Measurements from ENCODE around the gene EEA1. TPM values are rescaled to one million over a fixed set of nuclear protein-coding genes. Genes with fewer than 3 reads are reported as not detected.

Gene EEA1
- total and polyA plus RNA-seq, 2 of the 4 experiments (the other 2 are of a cell fraction), result 4.6 to 12.5 TPM

DNA sequence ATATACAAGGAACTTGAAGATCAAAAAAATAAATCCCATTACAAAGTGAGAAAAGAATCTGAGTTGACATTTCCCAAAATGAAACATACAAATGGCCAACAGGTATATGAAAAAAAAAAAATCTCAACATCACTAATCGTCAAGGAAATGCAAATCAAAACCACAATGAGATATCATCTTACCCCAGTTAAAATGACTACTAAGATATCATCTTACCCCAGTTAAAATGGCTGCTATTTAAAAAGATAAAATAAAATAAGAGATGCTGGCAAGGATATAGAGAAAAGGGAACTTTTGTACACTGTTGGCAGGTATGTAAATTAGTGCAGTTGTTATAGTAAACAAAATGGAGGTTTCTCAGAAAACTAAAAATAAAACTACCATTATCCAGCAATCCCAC is 181.9 kb downstream of the EEA1 start:
- ChIA-PET CTCF (no interaction called here), POLR2A (ENCODE audit: unreplicated experiment) (no interaction called here)
- no peak overlapping the region for H2AK9ac ChIP-seq (replicated peaks; ENCODE audit: low read depth, low read length, poor library complexity)
- no peaks in the 10 kb centered on the region for H3K79me1 ChIP-seq (ENCODE audit: low read depth in 1 of 2, low read length in 2 of 2)
- no peaks in the 10 kb centered on the region for H3K27me3 ChIP-seq (ENCODE audit: control insufficient read depth, insufficient read depth, low read length)
- H3K9me1 ChIP-seq (ENCODE audit: insufficient read depth, low read length), result 0 out of 2 replicates have a peak, but pooled peaks cover 2% of the 10 kb centered on the region
- no peak overlapping the region for H3K27ac ChIP-seq (ENCODE audit: insufficient read depth, low read length)
- no peak overlapping the region for H3K9ac ChIP-seq (ENCODE audit: low read depth, low read length)
- H2AFZ ChIP-seq (replicated peaks; ENCODE audit: low read length, poor library complexity), result no peak overlapping the region
- DNase-seq (no peak), ATAC-seq (ENCODE audit: low read depth) (no peak)
- no peak overlapping the region for H3K18ac ChIP-seq (ENCODE audit: low read depth, low read length)
- H3K4ac ChIP-seq (ENCODE audit: low read depth, low read length), result no peak overlapping the region
- intact Hi-C loops (cut with micrococcal nuclease), result no loop called here
- H3K4me3 ChIP-seq (ENCODE audit: insufficient read depth, low read depth, low read length), result no peak overlapping the region
- H3K36me3 ChIP-seq (ENCODE audit: control insufficient read depth, insufficient read depth, low read length), result no peaks in the 10 kb centered on the region
- H4K91ac ChIP-seq (ENCODE audit: insufficient read depth, low read depth, low read length), result no peak overlapping the region
- no peak overlapping the region for H2BK15ac ChIP-seq (ENCODE audit: low read depth, low read length)
- no peak overlapping the region for H2BK5ac ChIP-seq (ENCODE audit: low read depth, low read length, poor library complexity, severe bottlenecking)
- no peaks in the 10 kb centered on the region for H3K9me3 ChIP-seq (ENCODE audit: control insufficient read depth, insufficient read depth, low read length)
- no peak overlapping the region for H2BK120ac ChIP-seq (ENCODE audit: low read depth, low read length)
- no peak overlapping the region for H4K8ac ChIP-seq (ENCODE audit: low read depth in 2 of 2, low read length in 2 of 2)
- peaks cover 3% of the 10 kb centered on the region; the same call in 1 of the 2 replicates for H3K4me1 ChIP-seq (ENCODE audit: control insufficient read depth, insufficient read depth, low read length)
- no peak overlapping the region for H3K23ac ChIP-seq (ENCODE audit: low read depth, low read length)
- in situ Hi-C loops (cut with MboI; ENCODE audit: low sequenced_read_pairs), result no loop called here
- no TSS peak for BruUV-seq (replicated peaks)
- H2BK20ac ChIP-seq (ENCODE audit: low read depth, low read length), result no peak overlapping the region
- no peak overlapping the region for H3K56ac ChIP-seq (ENCODE audit: extremely low read depth, insufficient read depth, low read length)
- H2AK5ac ChIP-seq (ENCODE audit: low read depth, low read length), result no peak overlapping the region
- TF ChIP-seq BHLHE40 (IDR thresholded peaks at IDR 0.05; ENCODE audit: low read depth, low read length) (no peak), CHD1 (IDR thresholded peaks at IDR 0.05; ENCODE audit: low read depth, low read length) (no peak), MAFK (IDR thresholded peaks at IDR 0.05; ENCODE audit: low read depth, low read length) (no peak), MAZ (IDR thresholded peaks at IDR 0.05; ENCODE audit: borderline replicate concordance, low read depth, low read length) (no peak), FOS (IDR thresholded peaks at IDR 0.05; ENCODE audit: low read depth, low read length) (no peak), NFE2L2 (IDR thresholded peaks at IDR 0.05; ENCODE audit: low read depth, low read length) (no peak), CEBPB (IDR thresholded peaks at IDR 0.05; ENCODE audit: low read depth, low read length) (no peak), RCOR1 (IDR thresholded peaks at IDR 0.05; ENCODE audit: insufficient replicate concordance, low read length) (no peak), MXI1 (IDR thresholded peaks at IDR 0.05; ENCODE audit: borderline replicate concordance, low read depth, low read length) (no peak), POLR2A (IDR thresholded peaks at IDR 0.05; ENCODE audit: low read depth, low read length) (no peak), RAD21 (IDR thresholded peaks at IDR 0.05; ENCODE audit: low read length) (no peak), SMC3 (IDR thresholded peaks at IDR 0.05; ENCODE audit: low read depth, low read length) (no peak), RFX5 (IDR thresholded peaks at IDR 0.05; ENCODE audit: low read depth, low read length) (no peak)
- TF ChIP-seq, protein P1, sequence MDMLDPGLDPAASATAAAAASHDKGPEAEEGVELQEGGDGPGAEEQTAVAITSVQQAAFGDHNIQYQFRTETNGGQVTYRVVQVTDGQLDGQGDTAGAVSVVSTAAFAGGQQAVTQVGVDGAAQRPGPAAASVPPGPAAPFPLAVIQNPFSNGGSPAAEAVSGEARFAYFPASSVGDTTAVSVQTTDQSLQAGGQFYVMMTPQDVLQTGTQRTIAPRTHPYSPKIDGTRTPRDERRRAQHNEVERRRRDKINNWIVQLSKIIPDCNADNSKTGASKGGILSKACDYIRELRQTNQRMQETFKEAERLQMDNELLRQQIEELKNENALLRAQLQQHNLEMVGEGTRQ (IDR thresholded peaks at IDR 0.05; ENCODE audit: low read depth, low read length), result no peak
- TF ChIP-seq, protein P2, sequence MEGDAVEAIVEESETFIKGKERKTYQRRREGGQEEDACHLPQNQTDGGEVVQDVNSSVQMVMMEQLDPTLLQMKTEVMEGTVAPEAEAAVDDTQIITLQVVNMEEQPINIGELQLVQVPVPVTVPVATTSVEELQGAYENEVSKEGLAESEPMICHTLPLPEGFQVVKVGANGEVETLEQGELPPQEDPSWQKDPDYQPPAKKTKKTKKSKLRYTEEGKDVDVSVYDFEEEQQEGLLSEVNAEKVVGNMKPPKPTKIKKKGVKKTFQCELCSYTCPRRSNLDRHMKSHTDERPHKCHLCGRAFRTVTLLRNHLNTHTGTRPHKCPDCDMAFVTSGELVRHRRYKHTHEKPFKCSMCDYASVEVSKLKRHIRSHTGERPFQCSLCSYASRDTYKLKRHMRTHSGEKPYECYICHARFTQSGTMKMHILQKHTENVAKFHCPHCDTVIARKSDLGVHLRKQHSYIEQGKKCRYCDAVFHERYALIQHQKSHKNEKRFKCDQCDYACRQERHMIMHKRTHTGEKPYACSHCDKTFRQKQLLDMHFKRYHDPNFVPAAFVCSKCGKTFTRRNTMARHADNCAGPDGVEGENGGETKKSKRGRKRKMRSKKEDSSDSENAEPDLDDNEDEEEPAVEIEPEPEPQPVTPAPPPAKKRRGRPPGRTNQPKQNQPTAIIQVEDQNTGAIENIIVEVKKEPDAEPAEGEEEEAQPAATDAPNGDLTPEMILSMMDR (conservative IDR thresholded peaks at IDR 0.05; ENCODE audit: low read depth, low read length), result no peak
- TF ChIP-seq, protein P3, sequence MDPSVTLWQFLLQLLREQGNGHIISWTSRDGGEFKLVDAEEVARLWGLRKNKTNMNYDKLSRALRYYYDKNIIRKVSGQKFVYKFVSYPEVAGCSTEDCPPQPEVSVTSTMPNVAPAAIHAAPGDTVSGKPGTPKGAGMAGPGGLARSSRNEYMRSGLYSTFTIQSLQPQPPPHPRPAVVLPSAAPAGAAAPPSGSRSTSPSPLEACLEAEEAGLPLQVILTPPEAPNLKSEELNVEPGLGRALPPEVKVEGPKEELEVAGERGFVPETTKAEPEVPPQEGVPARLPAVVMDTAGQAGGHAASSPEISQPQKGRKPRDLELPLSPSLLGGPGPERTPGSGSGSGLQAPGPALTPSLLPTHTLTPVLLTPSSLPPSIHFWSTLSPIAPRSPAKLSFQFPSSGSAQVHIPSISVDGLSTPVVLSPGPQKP (IDR thresholded peaks at IDR 0.05; ENCODE audit: borderline replicate concordance, low read depth, low read length), result no peak
- no CpG with 5 or more reads among the region's 1 CpG for WGBS, 2 experiments (ENCODE audit: extremely low coverage in 2 of 2, insufficient read length in 1 of 2)
- H3K14ac ChIP-seq (replicated peaks; ENCODE audit: low read depth, low read length), result no peak overlapping the region
- no peaks in the 10 kb centered on the region for H4K20me1 ChIP-seq (ENCODE audit: insufficient read depth, low read length)
- H3K4me2 ChIP-seq (ENCODE audit: low read depth, low read length), result no peak overlapping the region
- H4K5ac ChIP-seq (ENCODE audit: low read depth, low read length), result no peak overlapping the region
- dilution Hi-C loops (cut with HindIII; ENCODE audit: low sequenced_read_pairs, unreplicated experiment), result no loop called here
